Measurements from ENCODE around the gene TINAGL1.

TINAGL1 gene

DNA sequence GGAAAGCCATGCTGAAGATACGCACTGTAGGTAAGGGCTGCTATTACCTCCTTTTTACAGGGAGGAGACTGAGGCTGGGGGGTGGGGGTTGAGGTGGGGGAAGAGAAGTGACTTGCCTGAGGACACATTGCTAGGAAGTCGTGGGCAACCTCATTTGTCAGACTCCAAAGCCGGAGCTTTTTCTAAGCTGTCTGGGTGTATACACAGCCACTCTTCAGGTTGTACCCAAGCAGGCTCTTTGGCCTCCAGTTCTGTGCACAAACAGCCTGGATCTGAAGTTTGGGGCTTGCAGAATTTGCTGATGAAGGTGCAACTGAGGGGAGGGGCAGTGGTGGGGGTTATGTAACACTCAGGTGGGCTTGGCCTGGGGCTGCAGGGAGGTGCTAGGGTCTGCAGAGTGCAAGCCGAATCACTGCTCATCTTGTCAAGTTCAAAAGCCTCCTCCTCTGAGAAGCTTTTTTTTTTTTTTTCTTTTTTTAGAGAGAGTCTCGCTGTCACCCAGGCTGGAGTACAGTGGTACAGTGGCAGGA, 16.9 kb downstream of the TINAGL1 start:
- TF ChIP-seq FOXP2 (optimal IDR thresholded peaks at IDR 0.05; ENCODE audit: borderline replicate concordance, extremely low read depth, extremely low read length, insufficient read depth) (no peak), TAF1 (IDR thresholded peaks at IDR 0.05; ENCODE audit: borderline replicate concordance, insufficient read depth, low read length) (no peak), SIN3A (IDR thresholded peaks at IDR 0.05; ENCODE audit: borderline replicate concordance, insufficient read depth, low read length) (no peak), POLR2AphosphoS5 (IDR thresholded peaks at IDR 0.05; ENCODE audit: low read depth, low read length) (no peak)
- TF ChIP-seq, protein P1, sequence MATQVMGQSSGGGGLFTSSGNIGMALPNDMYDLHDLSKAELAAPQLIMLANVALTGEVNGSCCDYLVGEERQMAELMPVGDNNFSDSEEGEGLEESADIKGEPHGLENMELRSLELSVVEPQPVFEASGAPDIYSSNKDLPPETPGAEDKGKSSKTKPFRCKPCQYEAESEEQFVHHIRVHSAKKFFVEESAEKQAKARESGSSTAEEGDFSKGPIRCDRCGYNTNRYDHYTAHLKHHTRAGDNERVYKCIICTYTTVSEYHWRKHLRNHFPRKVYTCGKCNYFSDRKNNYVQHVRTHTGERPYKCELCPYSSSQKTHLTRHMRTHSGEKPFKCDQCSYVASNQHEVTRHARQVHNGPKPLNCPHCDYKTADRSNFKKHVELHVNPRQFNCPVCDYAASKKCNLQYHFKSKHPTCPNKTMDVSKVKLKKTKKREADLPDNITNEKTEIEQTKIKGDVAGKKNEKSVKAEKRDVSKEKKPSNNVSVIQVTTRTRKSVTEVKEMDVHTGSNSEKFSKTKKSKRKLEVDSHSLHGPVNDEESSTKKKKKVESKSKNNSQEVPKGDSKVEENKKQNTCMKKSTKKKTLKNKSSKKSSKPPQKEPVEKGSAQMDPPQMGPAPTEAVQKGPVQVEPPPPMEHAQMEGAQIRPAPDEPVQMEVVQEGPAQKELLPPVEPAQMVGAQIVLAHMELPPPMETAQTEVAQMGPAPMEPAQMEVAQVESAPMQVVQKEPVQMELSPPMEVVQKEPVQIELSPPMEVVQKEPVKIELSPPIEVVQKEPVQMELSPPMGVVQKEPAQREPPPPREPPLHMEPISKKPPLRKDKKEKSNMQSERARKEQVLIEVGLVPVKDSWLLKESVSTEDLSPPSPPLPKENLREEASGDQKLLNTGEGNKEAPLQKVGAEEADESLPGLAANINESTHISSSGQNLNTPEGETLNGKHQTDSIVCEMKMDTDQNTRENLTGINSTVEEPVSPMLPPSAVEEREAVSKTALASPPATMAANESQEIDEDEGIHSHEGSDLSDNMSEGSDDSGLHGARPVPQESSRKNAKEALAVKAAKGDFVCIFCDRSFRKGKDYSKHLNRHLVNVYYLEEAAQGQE (IDR thresholded peaks at IDR 0.05; ENCODE audit: insufficient read depth in 1 of 2, low read depth in 2 of 2, low read length in 2 of 2): no peak

DNA sequence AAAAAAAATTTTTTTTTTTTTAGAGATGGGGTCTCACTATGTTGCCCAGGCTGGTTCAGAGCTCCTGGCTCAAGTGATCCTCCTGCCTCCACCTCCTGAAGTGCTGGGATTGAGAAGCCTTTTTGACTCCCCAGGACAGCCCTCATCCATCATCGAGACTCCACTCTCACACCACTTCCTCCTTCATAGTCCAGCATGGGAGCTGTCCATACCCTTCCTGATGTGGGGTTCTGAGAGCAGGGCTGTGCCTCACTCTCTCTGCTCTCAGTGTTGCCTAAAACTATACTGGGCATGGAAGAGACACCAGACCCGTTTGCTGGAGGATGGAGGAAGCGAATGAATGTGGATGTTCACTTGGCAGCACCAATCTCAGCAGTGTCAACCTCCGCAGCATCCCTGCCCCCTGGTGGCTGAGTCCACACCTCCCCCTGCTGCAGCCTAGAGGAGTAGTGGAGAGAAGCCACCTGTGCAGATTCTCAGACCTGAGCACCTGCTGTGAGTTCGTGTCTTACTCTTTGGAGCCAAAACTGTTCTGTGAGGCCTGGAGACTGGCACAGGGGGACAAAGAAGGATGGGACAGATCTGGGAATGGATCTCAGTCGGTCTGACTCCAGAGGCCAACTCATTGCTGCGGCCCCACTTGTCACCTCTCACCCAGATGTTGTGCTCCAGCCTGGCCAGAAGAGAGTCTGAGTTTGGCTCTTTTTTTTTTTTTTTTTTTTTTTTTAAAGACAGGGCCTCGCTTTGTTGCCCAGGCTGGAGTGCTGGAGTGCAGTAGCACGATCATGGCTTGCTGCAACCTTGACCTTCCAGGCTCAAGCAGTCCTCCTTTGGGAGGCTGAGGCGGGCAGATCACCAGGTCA, 17.7 kb downstream of the TINAGL1 start:
- no peak for TF ChIP-seq POLR2AphosphoS5 (IDR thresholded peaks at IDR 0.05; ENCODE audit: low read depth, low read length)
- TF ChIP-seq, protein P1 (IDR thresholded peaks at IDR 0.05; ENCODE audit: insufficient read depth in 1 of 2, low read depth in 2 of 2, low read length in 2 of 2): peak in 1 of 2 experiments; percentile 63; a peak in 2 of 4 replicates
- peak; percentile 45 for TF ChIP-seq FOXP2 (optimal IDR thresholded peaks at IDR 0.05; ENCODE audit: borderline replicate concordance, extremely low read depth, extremely low read length, insufficient read depth)

DNA sequence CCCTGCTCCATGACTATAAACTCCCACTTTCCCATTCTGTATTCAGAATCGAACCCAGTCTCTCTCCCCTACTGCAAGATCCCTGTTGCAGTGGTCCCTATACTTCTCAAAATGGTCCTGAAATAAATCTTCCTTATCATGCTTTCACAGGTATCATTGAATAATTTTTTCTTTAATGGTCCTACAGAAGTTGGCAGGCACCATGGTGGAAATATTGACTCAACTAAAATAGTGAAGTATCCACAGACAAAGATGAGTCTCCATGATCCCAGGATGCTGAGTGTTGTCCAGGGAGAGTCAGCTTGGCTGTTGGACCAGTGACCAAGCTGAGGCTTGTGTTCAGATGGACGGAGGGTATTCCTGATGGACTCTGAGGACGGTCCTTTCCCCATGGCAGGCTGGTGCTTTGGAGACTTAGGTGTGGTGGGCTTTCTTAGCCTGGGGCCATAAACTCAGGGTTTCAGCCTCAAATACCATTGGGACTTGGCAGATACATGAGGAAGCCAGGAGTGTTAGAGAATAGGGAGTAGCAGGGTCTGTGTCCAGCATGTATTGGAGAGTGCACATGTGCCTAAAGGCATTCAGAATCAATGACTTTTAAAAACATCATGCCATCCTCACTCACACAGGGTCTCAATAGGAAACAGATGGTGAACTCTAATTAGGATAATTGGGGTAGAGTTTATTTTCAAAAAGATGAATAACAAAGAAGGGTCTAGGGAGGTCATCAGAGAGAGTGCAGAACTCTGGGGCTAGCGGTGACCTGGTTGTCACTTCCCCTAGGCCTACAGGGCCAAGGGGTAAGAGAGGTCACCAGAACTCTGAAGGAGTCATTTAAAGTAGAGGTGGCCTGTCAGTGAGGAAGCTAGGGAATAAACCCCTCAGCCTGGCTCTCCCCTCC, 19.8 kb downstream of the TINAGL1 start:
- TF ChIP-seq TAF1 (IDR thresholded peaks at IDR 0.05; ENCODE audit: borderline replicate concordance, insufficient read depth, low read length) (no peak), SIN3A (IDR thresholded peaks at IDR 0.05; ENCODE audit: borderline replicate concordance, insufficient read depth, low read length) (0 out of 2 replicates have a peak, but pooled peaks have one; percentile 31), POLR2AphosphoS5 (IDR thresholded peaks at IDR 0.05; ENCODE audit: low read depth, low read length) (no peak), FOXP2 (optimal IDR thresholded peaks at IDR 0.05; ENCODE audit: borderline replicate concordance, extremely low read depth, extremely low read length, insufficient read depth) (no peak)
- TF ChIP-seq, protein P1 (IDR thresholded peaks at IDR 0.05; ENCODE audit: insufficient read depth in 1 of 2, low read depth in 2 of 2, low read length in 2 of 2): no peak

DNA sequence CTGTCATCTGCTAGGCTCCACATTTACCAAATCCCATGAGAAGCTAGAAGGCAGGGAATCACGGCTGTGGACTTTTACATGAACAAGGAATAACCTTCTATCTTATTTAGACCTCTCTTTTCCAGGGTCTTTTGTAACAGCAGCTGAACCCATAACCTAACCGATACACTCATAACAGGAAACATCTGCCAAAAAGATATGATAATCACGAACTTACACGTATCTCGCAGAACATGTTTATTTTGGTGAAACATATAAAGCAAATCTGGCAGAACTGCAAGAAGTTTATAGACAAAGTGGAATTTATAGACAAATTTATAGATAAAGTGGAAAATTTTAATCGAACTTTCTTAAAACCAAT, 20.4 kb downstream of the TINAGL1 start:
- TF ChIP-seq FOXP2 (optimal IDR thresholded peaks at IDR 0.05; ENCODE audit: borderline replicate concordance, extremely low read depth, extremely low read length, insufficient read depth) (no peak), TAF1 (IDR thresholded peaks at IDR 0.05; ENCODE audit: borderline replicate concordance, insufficient read depth, low read length) (no peak), SIN3A (IDR thresholded peaks at IDR 0.05; ENCODE audit: borderline replicate concordance, insufficient read depth, low read length) (no peak), POLR2AphosphoS5 (IDR thresholded peaks at IDR 0.05; ENCODE audit: low read depth, low read length) (no peak)
- TF ChIP-seq, protein P1 (IDR thresholded peaks at IDR 0.05; ENCODE audit: insufficient read depth in 1 of 2, low read depth in 2 of 2, low read length in 2 of 2): no peak
